ENCODE data around the gene PRRC2C. TPM values are rescaled to one million over a fixed set of nuclear protein-coding genes. Genes with fewer than 3 reads are reported as not detected.
A peak's percentile ranks its signal among the peaks of the same experiment; 100 is the strongest.
"Not testable (repeated sequence)": the region's sequence is repeated elsewhere in the genome, so short reads cannot be mapped to it uniquely, and the experiment has no call there.

PRRC2C gene
- total RNA-seq, 1 donor from 2014 or later: 150 TPM

DNA sequence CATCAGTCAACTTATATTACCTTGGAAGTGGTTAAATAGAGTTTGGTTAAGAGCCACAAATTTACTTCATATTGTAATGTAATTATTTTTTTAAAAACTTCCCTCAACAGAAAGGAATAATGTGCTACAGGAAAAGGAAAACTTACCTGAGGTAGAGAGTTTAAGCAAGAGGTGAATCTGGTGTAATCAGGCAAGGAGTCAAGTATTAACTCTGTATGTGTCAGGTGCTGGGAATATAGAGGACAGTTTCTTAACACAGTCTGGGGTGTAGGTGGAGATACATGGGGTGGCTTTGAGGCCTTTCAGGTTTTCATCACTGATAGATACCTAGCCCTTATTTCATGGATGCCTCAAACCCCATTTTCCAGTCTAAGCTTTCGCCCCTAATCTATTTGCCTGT is 110.8 kb downstream of the PRRC2C start:
- TF ChIP-seq, protein P1, sequence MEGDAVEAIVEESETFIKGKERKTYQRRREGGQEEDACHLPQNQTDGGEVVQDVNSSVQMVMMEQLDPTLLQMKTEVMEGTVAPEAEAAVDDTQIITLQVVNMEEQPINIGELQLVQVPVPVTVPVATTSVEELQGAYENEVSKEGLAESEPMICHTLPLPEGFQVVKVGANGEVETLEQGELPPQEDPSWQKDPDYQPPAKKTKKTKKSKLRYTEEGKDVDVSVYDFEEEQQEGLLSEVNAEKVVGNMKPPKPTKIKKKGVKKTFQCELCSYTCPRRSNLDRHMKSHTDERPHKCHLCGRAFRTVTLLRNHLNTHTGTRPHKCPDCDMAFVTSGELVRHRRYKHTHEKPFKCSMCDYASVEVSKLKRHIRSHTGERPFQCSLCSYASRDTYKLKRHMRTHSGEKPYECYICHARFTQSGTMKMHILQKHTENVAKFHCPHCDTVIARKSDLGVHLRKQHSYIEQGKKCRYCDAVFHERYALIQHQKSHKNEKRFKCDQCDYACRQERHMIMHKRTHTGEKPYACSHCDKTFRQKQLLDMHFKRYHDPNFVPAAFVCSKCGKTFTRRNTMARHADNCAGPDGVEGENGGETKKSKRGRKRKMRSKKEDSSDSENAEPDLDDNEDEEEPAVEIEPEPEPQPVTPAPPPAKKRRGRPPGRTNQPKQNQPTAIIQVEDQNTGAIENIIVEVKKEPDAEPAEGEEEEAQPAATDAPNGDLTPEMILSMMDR (IDR thresholded peaks at IDR 0.05): no peak
- Histone ChIP-seq H3K27me3 (ENCODE audit: low read depth) (no peaks in the 10 kb centered on the region), H3K9me3 (no peaks in the 10 kb centered on the region), H3K4me3 (no peak overlapping the region), H3K36me3 (peaks cover 39% of the 10 kb centered on the region), H3K4me1 (no peaks in the 10 kb centered on the region), H3K27ac (no peak overlapping the region)
- no peak for DNase-seq
- intact Hi-C loops (cut with DNase I): no loop called here
- ATAC-seq: peak in 1 of 2 donors; percentile 54

DNA sequence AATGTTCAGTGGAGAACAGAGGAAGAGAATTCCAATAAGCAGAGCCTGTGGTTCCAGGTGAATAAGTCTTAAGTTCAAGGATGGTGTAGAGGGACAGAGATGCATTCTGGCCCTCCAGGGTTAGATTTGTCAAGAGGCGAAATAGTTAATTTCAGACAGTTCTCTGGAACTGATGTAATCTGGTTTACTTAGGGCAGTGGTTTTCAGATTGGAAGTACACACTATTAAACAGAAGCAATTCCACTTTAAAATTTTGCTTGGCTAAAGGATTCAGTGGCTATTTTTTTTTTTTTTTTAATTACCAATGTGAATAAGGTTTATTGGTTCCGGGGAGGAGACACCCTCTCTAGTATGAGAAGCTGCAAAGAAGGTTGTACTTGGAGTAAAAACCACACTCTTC is 111.4 kb downstream of the PRRC2C start:
- Histone ChIP-seq H3K36me3 (peaks cover 33% of the 10 kb centered on the region), H3K4me3 (no peak overlapping the region), H3K27me3 (ENCODE audit: low read depth) (no peaks in the 10 kb centered on the region), H3K27ac (no peak overlapping the region), H3K4me1 (no peaks in the 10 kb centered on the region), H3K9me3 (no peaks in the 10 kb centered on the region)
- ATAC-seq: peak in 1 of 2 donors; percentile 48
- intact Hi-C loops (cut with DNase I): no loop called here
- DNase-seq: no peak
- TF ChIP-seq, protein P1 (IDR thresholded peaks at IDR 0.05): no peak

- peak; percentile 32 to 67 for ATAC-seq
Measured at GRCh38 chr1:171597203-171597602, 111.9 kb downstream of the PRRC2C start.

GRCh38 chr1:171600310-171600709 is 115.0 kb downstream of the PRRC2C start:
- intact Hi-C loops (cut with DNase I); DNase-seq; ATAC-seq; H3K36me3 ChIP-seq; H3K4me3 ChIP-seq; H3K27ac ChIP-seq; H3K9me3 ChIP-seq; H3K4me1 ChIP-seq; H3K27me3 ChIP-seq (ENCODE audit: low read depth): not testable (repeated sequence)

More at GRCh38 chr1:171597203-171597602, 111.9 kb downstream of the PRRC2C start:
- intact Hi-C loops (cut with DNase I): no loop called here
- no peaks in the 10 kb centered on the region for H3K4me1 ChIP-seq
- H3K9me3 ChIP-seq: no peaks in the 10 kb centered on the region
- TF ChIP-seq, protein P1 (IDR thresholded peaks at IDR 0.05): no peak
- no peak overlapping the region for H3K4me3 ChIP-seq
- H3K36me3 ChIP-seq: peaks cover 28% of the 10 kb centered on the region
- H3K27me3 ChIP-seq (ENCODE audit: low read depth): no peaks in the 10 kb centered on the region
- DNase-seq: no peak
- H3K27ac ChIP-seq: no peak overlapping the region

- Histone ChIP-seq H3K27ac (no peak overlapping the region), H3K9me3 (no peaks in the 10 kb centered on the region), H3K36me3 (no peaks in the 10 kb centered on the region), H3K4me1 (no peaks in the 10 kb centered on the region), H3K27me3 (ENCODE audit: low read depth) (no peaks in the 10 kb centered on the region), H3K4me3 (no peak overlapping the region)
- DNase-seq (no peak), ATAC-seq (no peak)
- intact Hi-C loops (cut with DNase I): no loop called here
- TF ChIP-seq, protein P1 (IDR thresholded peaks at IDR 0.05): no peak
Measured at GRCh38 chr1:171600862-171601261, 115.5 kb downstream of the PRRC2C start.

DNA sequence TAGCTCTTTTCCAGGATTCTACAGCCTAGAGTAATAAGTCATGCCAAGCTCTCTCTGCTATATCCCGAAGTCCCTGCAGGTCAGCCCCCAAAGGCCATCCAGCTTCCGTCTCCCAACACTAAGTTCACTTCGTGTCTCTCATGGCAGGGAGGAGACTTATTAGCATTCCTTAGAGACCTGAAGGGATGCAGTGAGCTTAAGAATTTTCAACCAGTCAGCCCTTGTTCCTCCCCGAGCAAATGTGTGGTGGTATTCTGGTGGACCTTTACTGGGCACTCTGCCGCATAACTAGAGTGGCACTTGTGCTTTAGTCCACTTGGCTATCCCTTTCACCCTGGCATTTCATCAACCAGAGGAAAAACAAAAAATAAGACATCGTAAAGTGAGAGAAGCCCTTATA is 117.7 kb downstream of the PRRC2C start:
- H3K36me3 ChIP-seq; H3K27me3 ChIP-seq (ENCODE audit: low read depth); H3K4me1 ChIP-seq; DNase-seq; H3K9me3 ChIP-seq; H3K4me3 ChIP-seq; H3K27ac ChIP-seq; intact Hi-C loops (cut with DNase I); ATAC-seq: not testable (repeated sequence)
